CD4-positive, alpha-beta T cell treated with Interleukin-4 for 4 hours (primary cell): Measurements from ENCODE around the gene RPS18.

Source experiments
- DNase-seq: peaks from one replicate; pipeline ENCODE4 v3.0.0-alpha.2; 2020

RPS18 gene

DNA sequence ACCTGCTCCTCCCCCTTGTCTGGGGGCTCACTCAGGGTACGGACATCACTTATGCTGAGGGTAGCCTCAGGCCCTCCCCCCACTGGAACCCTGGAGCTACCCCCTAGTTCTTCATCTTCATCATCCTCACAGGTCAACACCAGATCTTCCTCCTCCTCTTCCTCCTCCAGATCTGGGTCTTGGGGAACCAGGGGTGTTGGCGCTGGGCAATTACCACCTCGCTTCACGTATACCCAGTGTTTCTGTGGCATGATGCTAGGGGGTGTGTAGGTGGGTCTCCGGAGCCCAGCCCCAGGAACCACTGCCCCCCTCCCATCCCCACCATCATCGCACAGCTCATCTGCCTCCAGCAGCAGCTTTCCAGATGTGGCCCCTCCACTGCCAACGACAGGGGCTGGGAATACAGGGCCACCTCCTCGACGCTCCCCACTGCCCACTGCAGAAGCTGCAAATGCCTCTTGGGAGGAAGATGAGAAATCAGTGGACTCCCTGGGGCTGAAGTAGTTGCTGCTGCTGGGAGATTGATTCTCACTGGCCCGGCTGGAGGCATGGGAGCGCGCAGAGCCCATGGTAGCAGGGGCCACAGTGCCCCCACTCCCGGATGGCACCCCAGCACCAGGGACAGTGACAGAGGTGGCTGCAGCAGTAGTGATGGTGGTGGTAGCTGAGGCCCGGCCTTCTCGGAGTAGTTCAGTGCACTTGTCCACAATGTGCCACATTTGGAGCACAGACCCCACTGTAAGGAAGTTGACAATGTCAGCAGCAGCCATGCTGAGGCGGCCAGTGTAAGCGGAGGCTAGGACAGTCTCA is 44.1 kb downstream of the RPS18 start:
- DNase-seq = no peak

DNA sequence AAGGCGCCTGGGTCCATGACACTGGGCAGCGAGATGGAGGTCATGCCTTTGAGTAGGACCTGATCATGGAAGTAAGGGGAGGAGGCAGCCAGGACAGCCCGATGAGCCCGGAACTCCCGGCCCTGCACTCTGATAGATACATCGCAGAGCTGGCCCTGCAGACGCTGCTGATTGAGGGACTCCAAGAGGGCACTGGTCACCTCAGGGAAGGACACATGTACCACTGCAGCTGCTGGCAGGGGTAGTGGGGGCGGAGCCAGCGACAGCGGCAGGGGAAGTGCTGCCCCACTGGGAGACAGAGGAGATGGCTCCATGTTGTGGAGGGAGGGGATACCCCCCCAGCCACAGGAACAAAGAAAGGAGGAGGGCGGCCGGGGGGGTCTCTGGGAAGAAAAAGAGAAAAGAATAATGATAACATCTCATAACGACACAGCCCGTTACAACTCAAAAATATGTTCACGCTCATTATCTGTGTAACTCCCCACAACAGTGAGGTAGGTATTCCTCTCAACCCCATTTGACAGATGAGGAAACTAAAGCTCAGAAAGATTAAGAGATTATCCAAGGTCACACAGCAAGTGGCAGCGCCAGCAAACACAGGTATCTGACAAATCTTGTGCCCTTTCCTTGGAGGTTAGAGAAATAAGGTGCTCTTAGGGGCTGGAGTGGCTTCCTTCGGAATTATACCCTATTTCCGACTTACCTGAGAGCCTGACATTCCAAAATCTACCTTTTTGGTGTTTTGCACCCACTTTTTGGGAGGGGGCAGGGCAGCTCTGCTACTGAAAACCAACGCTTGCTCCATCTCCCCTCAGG is 44.9 kb downstream of the RPS18 start:
- no peak for DNase-seq

DNA sequence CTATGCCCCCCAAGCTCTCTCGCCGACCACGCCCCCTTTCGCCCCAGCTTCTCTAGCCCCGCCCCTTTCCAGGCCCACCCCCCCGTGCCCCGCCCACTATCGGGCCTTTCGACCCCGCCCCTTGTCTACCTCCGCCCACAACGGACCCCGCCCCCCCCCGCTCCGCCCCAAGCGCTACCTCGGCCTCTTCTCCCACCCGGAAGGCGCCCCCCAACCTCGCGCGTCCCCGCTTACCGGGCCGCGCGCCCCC is 45.5 kb downstream of the RPS18 start:
- no peak for DNase-seq

DNA sequence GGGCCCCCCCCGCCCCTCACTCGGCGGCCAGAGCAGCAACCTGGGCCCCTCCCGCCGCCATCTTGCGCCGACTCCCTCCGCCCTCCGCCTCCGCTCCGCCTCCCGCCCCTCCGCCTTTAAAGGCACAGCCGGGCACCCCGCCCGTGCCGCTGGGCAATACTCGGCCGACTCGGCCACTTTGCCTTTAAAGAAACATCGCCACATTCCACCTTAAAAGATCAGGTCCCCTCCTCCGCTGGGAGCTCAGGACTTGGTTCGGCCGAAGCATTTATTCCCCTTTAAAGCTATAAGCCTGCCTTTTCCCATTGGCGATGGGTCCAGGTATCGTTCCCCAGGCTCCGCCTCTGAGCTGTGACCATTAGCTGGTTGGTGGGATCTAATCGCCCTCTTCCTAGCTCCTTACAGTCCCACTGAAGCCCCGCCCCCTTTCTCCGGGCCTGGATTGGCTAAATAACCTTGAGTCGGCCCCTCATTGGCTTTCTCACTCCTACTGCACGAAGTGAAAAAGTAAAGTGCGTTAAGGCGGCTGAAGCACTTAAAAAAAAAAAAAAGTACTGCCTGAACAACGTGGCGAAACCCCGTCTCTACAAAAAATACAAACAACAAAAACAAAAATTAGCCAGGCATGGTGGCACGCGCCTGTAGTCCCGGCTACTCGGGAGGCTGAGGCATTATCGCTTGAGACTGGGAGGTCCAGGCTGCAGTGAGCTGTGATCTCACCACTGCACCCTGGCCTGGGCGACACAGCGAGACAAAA is 46.0 kb downstream of the RPS18 start, which contains the start of gene ZBTB22:
TSS of gene ZBTB22 (minus strand) at position 76 of the 757 bp plus-strand sequence. CDS start 828 bp downstream, outside the sequence.
- peak; percentile 98 for DNase-seq

DNA sequence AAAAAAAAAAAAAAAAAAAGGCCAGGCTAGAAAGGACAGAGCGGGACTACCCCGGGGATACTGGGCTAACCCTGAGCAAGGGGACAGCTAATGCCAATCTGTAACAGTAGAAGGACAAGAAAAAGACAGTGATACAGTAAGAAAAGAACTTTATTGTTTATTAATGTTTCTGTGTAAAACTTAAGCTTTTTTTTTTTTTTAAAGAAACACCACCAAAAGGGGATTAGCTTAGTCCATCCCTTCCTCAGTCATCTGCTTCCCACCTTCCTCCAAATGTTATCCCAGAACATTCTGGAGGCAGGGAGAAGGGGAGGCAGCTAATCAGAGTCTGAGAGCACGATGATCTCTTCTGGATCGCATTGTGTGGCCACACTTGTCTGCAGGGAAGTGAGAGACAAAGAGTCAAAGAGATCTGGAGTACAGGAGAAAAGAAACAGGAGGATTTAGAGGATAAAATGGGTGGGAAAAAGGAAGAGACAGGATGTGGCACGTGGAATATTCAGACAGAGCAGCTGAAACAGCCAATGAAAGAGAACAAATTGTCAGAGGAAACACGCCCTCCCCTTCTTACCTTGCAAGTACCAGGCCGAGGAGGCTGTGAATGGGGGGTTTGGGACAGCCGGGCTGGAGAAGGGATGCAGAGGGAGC is 46.7 kb downstream of the RPS18 start:
- no peak for DNase-seq

DNA sequence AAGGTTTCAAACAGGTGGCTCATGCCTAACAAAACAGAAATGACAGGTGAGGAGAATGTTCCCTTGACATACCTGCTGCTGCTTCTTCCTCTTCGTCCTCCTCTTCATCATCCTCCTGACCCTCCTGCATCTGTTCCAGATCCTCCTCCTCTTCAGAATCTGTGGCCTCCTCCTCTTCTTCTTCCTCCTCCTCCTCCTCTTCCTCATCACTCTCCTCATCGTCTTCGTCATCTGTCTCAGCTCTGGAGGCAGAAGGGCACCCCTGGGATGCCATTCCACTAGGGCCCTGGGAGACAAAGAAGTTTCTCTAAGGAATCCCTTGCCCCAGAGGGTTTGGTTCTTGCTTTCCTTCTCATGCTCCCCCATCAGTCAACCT is 48.1 kb downstream of the RPS18 start:
- DNase-seq = no peak

DNA sequence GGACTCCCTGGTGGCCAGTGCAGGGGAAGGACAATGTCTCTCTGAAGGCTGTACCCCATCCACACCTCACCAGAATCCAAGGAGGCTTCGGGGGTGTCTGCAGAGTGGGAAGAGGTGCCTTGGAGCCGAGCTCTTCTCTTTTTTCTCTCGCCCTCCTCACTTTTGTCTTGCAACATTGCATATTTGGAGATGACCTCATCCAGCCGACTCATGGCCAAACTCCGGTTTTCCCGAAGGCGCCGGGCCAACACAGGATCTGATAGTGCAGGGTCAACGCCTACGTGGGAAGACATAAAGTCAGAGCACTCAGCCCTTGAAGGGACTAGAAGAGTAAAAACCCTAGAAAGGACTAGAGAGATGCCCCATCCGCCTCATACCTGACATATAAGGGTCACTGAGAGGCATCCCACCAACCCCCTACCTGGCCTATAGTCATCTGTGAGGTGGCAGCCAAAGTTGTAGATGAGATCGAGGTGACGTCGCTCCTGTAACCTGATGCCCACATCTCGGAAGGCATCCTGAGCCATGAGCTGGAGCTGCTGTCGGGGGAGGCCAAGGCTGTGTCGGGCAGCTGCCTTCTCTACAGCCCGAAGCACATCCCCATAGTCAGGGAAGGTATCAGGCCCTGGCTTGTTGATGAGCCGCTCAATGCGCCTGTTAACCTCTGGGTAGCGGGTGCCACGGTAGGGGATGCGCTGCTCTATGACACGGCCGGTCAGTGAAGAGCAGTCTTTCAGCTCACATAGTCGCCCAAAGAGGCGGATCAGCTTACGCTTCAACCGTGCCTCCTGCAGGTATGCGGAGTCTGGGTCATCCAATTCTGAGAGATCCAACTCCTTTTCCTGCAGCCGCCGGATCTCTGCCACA is 48.7 kb downstream of the RPS18 start:
- no peak for DNase-seq

DNA sequence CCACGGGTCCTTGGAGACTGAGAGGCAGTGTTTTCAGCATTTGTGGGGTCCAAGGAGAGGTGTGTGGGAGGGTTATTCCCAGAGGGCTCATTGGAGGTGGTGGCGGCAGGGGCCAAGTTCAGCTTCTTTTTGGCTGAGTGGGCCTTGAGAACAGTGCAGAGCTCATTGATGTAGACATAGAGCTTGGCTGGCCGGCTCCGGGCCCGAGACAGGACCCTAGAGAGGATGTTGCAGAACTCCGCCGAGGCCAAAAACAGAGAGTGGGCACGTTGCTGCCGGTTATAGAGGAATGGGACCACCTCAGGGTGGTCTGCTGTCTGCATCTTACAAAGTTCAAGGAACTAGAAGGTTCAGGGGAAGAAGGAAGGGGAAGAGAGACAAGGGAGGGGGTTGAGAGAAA is 49.4 kb downstream of the RPS18 start:
- no peak for DNase-seq

DNA sequence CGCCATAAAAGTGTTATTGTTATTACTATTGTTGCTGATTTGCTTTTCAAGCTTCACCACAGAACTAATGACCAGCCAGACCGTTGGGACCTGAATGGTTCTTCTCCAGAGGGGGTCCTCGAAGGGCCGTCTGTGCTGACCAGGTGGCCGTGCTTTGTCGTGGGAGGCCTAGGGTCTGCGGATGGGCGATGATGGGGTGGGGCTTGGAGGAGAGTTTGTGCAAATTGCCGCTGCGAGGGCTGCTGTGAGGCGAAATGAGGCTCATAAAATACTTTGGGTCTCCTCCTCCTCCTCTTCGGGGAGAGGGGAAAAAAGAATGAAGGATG is 51.7 kb downstream of the RPS18 start:
- DNase-seq = no peak

DNA sequence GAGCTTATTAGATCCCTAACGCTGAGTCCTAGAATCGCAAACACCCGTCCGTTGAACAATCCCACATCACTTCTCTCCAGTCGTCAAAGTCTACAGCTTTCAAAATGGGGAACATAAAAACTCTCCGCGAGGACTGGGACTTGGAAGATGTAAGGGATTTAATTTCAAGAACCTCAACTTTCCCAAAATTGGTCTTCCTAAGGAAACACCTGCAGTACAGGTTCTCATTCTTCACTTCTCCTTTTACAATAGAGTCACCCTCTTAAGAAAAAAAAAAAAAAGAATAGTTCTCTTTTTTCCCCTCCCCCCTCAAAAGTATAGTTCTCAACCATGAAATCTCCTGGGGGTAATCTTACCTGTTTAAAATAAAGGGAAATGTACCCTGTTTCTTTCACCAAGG is 52.2 kb downstream of the RPS18 start:
- no peak for DNase-seq
